PC-3 (cell line): ENCODE results near the gene SLC35E2B.

ENCODE experiments used
- EZH2 ChIP-seq: fragments of 300-600 bp; sonication (generic); IDR thresholded peaks from one replicate; pipeline ENCODE4 v1.6.1; 2017; ENCODE audit warnings: antibody characterized with exemption, mild to moderate bottlenecking, low read length; ENCODE audit not compliant: unreplicated experiment
- TF ChIP-seq, protein P1 (sequence below): fragments of 300-600 bp; sonication (generic); conservative IDR thresholded peaks from 2 replicates; pipeline ENCODE4 v1.5.1; 2017; ENCODE audit warnings: antibody characterized with exemption, low read depth, mild to moderate bottlenecking, low read length

DNA sequence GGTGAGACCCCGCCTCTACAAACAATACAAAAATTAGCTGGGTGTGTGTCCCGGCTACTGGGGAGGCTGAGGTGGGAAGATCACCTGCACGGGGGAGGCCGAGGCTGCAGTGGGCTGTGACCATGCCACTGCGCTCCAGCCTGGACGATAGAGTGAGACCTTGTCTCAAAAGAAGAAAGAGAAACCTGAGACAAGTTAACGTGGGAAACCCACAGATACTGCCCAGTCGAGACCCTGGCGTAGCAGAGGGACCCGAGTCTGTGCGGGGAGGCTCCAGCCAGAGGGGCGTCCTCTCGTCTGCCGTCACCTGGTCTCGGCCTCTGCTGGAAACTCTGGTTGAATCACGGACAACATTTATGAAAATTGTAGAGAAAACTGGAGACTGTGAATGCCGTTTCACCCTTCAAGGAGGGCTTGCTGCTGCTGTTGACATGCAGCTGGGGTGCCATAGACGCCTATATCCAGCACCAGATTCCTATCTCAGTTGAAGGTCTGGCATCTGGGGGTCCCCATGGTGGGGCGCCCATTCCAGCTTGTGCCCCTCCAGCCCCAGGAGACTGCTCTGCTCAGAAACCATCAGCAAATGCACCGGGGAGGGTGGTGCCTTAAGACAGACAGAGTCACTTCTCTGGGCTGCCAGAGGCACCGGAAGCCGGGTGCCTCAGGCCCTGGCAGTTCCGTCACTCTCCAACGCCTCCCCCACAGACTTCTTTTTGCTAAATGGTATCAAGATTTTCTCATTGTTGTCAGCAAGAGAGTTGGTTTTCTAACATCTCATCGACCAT, 20.2 kb downstream of the SLC35E2B start:
- no peak for TF ChIP-seq EZH2
- TF ChIP-seq, protein P1, sequence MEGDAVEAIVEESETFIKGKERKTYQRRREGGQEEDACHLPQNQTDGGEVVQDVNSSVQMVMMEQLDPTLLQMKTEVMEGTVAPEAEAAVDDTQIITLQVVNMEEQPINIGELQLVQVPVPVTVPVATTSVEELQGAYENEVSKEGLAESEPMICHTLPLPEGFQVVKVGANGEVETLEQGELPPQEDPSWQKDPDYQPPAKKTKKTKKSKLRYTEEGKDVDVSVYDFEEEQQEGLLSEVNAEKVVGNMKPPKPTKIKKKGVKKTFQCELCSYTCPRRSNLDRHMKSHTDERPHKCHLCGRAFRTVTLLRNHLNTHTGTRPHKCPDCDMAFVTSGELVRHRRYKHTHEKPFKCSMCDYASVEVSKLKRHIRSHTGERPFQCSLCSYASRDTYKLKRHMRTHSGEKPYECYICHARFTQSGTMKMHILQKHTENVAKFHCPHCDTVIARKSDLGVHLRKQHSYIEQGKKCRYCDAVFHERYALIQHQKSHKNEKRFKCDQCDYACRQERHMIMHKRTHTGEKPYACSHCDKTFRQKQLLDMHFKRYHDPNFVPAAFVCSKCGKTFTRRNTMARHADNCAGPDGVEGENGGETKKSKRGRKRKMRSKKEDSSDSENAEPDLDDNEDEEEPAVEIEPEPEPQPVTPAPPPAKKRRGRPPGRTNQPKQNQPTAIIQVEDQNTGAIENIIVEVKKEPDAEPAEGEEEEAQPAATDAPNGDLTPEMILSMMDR: no peak
